K562 (cell line): ENCODE data around the gene ZBTB7A. TPM values are rescaled to one million over a fixed set of nuclear protein-coding genes. Genes with fewer than 3 reads are reported as not detected.

Experiments used
- HLTF ChIP-seq: fragments of 450-650 bp; IDR thresholded peaks from 2 replicates; pipeline ENCODE4 v1.6.1; 2016
- MBD2 ChIP-seq: sonication (generic); IDR thresholded peaks from 2 replicates; pipeline ENCODE4 v1.6.1; 2016; ENCODE audit warnings: low read depth, borderline replicate concordance
- MYNN ChIP-seq, 2 experiments: sonication (generic); formaldehyde crosslinking in 1 of 2; IDR thresholded peaks; 2 replicates each; pipeline versions ENCODE4 v1.5.0 to v1.6.1; 2016 to 2020; ENCODE audit warnings: antibody characterized with exemption in 1 of 2, missing genetic modification reagents in 1 of 2
- NFIC ChIP-seq: fragments of 450-650 bp; IDR thresholded peaks from 2 replicates; pipeline ENCODE4 v1.6.1; 2017; ENCODE audit warnings: mild to moderate bottlenecking, inconsistent platforms
- NFRKB ChIP-seq: fragments of 450-650 bp; IDR thresholded peaks from 2 replicates; pipeline ENCODE4 v1.6.1; 2016; ENCODE audit warnings: low read depth
- PHTF2 ChIP-seq: fragments of 250-450 bp; sonication (Bioruptor Pico); IDR thresholded peaks from 2 replicates; pipeline ENCODE4 v1.5.0; 2021; ENCODE audit warnings: mild to moderate bottlenecking
- RBM39 ChIP-seq: fragments of 200-400 bp; formaldehyde crosslinking; optimal IDR thresholded peaks from 2 replicates; pipeline ENCODE3; 2018; ENCODE audit warnings: low read depth, low read length
- TBP ChIP-seq: optimal IDR thresholded peaks from 2 replicates; pipeline ENCODE3; 2011; ENCODE audit warnings: low read depth, low read length, improper control_type of control experiment
- XRCC5 ChIP-seq: fragments of 200-400 bp; formaldehyde crosslinking; IDR thresholded peaks from 2 replicates; pipeline ENCODE4 v1.6.1; 2017; ENCODE audit warnings: low read depth, mild to moderate bottlenecking, low read length
- ZBTB8A ChIP-seq: fragments of 450-650 bp; IDR thresholded peaks from 2 replicates; pipeline ENCODE4 v1.6.1; 2018; ENCODE audit warnings: mild to moderate bottlenecking, moderate library complexity; ENCODE audit not compliant: partially characterized antibody
- ZNF589 ChIP-seq: fragments of 200-800 bp; sonication (Bioruptor generic); IDR thresholded peaks from 2 replicates; pipeline ENCODE4 v1.6.1; 2016; ENCODE audit warnings: low read depth, missing genetic modification characterization, missing compliant biosample characterization
- ZNF699 ChIP-seq: fragments of 250-450 bp; sonication (Bioruptor Pico); IDR thresholded peaks from 2 replicates; pipeline ENCODE4 v1.8.0; 2021; ENCODE audit warnings: mild to moderate bottlenecking, moderate library complexity; ENCODE audit not compliant: insufficient replicate concordance
- ZSCAN32 ChIP-seq: fragments of 450-650 bp; formaldehyde crosslinking; IDR thresholded peaks from 2 replicates; pipeline ENCODE4 v1.4.0; 2020; ENCODE audit warnings: mild to moderate bottlenecking, moderate library complexity
- polyA plus RNA-seq, 8 experiments: library from polyadenylated mRNA; depleted of rRNA in 4 of 8; stranded (reverse) in 5 of 8; unstranded in 3 of 8; fragments of >200 nt; fragmentation: Nextera tagmentation in 2 of 8; fragmentation: Illumina TruSeq in 1 of 8; extraction: Ambion mirVana in 2 of 8; extraction: Trizol in 1 of 8; gene quantifications; 2 replicates each; pipeline versions ENCODE4 v1.2.1 to v1.2.3, GENCODE V29; 2011 to 2014; ENCODE audit warnings: inconsistent platforms in 1 of 8, missing spikeins in 1 of 8
- total RNA-seq, 7 experiments: library from RNA; depleted of rRNA in 6 of 7; stranded (reverse); fragments of >200 nt in 6 of 7; fragmentation: Illumina TruSeq in 2 of 7; extraction: Trizol in 2 of 7; gene quantifications; 2 replicates each; pipeline versions ENCODE4 v1.2.1 to v1.2.3, GENCODE V29; 2011 to 2021; ENCODE audit warnings: low replicate concordance in 1 of 7
- TF ChIP-seq, protein P1 (sequence below): fragments of 250-450 bp; sonication (Bioruptor Pico); IDR thresholded peaks from 2 replicates; pipeline ENCODE4 v1.4.0; 2020
- TF ChIP-seq, protein P2 (sequence below), 2 experiments: fragments of 200-800 bp in 1 of 2; sonication (Bioruptor generic) in 1 of 2; sonication (generic) in 1 of 2; formaldehyde crosslinking in 1 of 2; IDR thresholded peaks in 1 of 2; conservative IDR thresholded peaks in 1 of 2; 2 replicates each; pipeline versions ENCODE4 v1.5.0 to v1.6.1; 2016 to 2020; ENCODE audit warnings: missing compliant biosample characterization in 1 of 2, missing genetic modification characterization in 1 of 2, missing genetic modification reagents in 1 of 2
- TF ChIP-seq, protein P3 (sequence below): fragments of 450-650 bp; IDR thresholded peaks from 2 replicates; pipeline ENCODE4 v1.6.1; 2016; ENCODE audit warnings: mild to moderate bottlenecking

ZBTB7A gene
- total and polyA plus RNA-seq, 9 of the 15 experiments (the other 6 are each of a cell fraction or from before 2014, with no cell fraction given), result 0.11 to 34.0 (median 4.6) TPM

DNA sequence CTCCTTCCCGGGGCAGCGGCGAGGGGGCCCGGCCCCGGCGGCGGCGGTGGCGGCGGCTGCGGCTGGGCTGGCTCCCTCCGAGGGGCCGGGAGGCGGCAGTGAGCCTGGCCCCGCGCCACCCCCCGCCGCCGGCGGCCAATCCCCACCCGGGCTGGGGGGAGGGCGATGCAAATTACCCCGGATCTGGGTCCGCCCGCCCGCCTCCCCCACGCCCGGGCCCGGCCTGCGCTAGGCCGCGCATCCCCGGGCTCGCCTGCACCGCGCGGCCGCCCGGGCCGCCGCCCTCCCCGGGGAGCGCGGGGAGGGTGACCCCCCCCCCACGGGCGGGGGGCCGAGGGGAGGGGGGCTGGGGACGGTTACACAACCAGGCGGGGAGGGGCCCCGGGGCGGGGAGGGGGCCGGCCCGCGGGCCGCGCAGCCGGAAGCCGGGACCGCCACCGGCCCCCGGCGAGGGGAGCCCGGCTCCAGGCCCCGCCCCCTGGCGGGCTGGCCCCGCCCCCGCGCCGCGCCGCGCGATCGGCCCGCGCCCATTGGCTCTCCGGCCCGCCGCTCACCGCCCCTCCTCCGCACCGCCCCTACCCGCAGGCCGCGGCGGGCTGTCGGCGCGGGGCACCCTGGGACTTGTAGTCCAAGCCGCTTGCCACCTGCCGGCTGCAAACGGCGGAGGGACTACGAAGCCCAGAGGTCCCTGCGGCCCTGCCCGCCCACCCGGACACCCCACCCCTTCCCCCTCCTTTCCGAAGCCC is 1.1 kb downstream of the ZBTB7A start (continued):
- TF ChIP-seq, protein P1, sequence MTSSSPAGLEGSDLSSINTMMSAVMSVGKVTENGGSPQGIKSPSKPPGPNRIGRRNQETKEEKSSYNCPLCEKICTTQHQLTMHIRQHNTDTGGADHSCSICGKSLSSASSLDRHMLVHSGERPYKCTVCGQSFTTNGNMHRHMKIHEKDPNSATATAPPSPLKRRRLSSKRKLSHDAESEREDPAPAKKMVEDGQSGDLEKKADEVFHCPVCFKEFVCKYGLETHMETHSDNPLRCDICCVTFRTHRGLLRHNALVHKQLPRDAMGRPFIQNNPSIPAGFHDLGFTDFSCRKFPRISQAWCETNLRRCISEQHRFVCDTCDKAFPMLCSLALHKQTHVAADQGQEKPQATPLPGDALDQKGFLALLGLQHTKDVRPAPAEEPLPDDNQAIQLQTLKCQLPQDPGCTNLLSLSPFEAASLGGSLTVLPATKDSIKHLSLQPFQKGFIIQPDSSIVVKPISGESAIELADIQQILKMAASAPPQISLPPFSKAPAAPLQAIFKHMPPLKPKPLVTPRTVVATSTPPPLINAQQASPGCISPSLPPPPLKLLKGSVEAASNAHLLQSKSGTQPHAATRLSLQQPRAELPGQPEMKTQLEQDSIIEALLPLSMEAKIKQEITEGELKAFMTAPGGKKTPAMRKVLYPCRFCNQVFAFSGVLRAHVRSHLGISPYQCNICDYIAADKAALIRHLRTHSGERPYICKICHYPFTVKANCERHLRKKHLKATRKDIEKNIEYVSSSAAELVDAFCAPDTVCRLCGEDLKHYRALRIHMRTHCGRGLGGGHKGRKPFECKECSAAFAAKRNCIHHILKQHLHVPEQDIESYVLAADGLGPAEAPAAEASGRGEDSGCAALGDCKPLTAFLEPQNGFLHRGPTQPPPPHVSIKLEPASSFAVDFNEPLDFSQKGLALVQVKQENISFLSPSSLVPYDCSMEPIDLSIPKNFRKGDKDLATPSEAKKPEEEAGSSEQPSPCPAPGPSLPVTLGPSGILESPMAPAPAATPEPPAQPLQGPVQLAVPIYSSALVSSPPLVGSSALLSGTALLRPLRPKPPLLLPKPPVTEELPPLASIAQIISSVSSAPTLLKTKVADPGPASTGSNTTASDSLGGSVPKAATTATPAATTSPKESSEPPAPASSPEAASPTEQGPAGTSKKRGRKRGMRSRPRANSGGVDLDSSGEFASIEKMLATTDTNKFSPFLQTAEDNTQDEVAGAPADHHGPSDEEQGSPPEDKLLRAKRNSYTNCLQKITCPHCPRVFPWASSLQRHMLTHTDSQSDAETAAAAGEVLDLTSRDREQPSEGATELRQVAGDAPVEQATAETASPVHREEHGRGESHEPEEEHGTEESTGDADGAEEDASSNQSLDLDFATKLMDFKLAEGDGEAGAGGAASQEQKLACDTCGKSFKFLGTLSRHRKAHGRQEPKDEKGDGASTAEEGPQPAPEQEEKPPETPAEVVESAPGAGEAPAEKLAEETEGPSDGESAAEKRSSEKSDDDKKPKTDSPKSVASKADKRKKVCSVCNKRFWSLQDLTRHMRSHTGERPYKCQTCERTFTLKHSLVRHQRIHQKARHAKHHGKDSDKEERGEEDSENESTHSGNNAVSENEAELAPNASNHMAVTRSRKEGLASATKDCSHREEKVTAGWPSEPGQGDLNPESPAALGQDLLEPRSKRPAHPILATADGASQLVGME (CRISPR knock-in tag), result no peak
- TF ChIP-seq NFRKB, result no peak
- no peak for TF ChIP-seq MYNN (IDR thresholded peaks at IDR 0.05)
- no peak for TF ChIP-seq MYNN (CRISPR knock-in tag; IDR thresholded peaks at IDR 0.05)
- TF ChIP-seq HLTF, result no peak
- 0 out of 2 replicates have a peak, but pooled peaks have one; percentile 60 for TF ChIP-seq MBD2
- TF ChIP-seq PHTF2 (CRISPR knock-in tag), result no peak
- no peak for TF ChIP-seq NFIC
- peak; percentile 25 for TF ChIP-seq TBP
- TF ChIP-seq ZSCAN32 (CRISPR knock-in tag), result no peak
- TF ChIP-seq ZNF589 (CRISPR knock-in tag), result peak; percentile 30; the same call in 1 of the 2 replicates
- TF ChIP-seq, protein P2, sequence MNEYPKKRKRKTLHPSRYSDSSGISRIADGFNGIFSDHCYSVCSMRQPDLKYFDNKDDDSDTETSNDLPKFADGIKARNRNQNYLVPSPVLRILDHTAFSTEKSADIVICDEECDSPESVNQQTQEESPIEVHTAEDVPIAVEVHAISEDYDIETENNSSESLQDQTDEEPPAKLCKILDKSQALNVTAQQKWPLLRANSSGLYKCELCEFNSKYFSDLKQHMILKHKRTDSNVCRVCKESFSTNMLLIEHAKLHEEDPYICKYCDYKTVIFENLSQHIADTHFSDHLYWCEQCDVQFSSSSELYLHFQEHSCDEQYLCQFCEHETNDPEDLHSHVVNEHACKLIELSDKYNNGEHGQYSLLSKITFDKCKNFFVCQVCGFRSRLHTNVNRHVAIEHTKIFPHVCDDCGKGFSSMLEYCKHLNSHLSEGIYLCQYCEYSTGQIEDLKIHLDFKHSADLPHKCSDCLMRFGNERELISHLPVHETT (CRISPR knock-in tag; conservative IDR thresholded peaks at IDR 0.05 in 1 of 2, IDR thresholded peaks at IDR 0.05 in 1 of 2), result peak in 1 of 2 experiments; percentile 100; a peak in 2 of 4 replicates
- TF ChIP-seq ZNF699 (CRISPR knock-in tag), result no peak
- no peak for TF ChIP-seq ZBTB8A
- TF ChIP-seq, protein P3, sequence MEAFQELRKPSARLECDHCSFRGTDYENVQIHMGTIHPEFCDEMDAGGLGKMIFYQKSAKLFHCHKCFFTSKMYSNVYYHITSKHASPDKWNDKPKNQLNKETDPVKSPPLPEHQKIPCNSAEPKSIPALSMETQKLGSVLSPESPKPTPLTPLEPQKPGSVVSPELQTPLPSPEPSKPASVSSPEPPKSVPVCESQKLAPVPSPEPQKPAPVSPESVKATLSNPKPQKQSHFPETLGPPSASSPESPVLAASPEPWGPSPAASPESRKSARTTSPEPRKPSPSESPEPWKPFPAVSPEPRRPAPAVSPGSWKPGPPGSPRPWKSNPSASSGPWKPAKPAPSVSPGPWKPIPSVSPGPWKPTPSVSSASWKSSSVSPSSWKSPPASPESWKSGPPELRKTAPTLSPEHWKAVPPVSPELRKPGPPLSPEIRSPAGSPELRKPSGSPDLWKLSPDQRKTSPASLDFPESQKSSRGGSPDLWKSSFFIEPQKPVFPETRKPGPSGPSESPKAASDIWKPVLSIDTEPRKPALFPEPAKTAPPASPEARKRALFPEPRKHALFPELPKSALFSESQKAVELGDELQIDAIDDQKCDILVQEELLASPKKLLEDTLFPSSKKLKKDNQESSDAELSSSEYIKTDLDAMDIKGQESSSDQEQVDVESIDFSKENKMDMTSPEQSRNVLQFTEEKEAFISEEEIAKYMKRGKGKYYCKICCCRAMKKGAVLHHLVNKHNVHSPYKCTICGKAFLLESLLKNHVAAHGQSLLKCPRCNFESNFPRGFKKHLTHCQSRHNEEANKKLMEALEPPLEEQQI, result no peak
- TF ChIP-seq XRCC5, result no peak
- no peak for TF ChIP-seq RBM39
